Measurements from ENCODE around the gene MTHFD2L. TPM values are rescaled to one million over a fixed set of nuclear protein-coding genes. Genes with fewer than 3 reads are reported as not detected.
A peak's percentile ranks its signal among the peaks of the same experiment; 100 is the strongest.

MTHFD2L gene
- total and polyA plus RNA-seq, 9 of the 15 experiments (the other 6 are each of a cell fraction or from before 2014, with no cell fraction given): 10.0 to 39.0 (median 26.0) TPM

DNA sequence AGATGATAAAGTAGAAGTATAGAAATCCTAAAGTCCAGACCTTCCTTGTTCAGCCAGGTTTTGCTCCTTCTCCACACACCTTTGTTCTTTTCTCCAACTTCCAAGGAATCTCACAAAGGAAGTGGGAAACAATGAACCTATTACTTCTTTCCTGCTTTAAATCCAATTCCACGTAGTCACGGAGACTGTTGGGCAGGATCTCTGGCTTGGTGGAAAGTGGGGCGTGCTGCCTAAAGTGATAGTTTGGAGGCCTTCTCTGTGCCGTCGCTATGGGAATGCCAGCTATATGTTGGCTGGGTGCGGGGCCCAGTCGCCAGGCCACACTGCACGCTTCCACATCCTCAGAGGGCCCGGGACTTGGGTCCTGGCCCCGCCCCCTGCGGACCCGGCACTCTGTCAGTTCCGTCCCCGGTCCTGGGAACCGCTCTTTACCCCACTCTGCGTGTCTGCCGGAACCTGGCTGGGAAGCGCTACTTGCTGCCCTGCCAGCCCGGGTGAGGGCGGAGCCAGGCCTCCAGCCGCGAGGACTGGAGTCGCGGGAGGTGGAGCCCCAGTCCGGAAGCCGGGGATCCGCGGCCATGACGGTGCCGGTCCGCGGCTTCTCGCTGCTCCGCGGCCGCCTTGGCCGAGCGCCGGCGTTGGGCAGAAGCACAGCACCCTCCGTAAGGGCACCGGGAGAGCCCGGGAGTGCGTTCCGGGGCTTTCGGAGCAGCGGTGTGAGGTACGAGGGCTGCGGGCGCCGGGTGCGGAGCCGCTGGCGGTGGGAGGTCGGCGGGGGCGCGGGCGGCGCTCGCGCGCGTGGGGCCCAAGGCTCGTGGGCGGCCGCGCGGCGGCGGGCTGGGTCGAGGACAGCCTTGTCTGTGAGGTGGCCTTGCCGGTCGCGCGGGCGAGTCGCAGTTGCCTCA, at the start of gene MTHFD2L (continued):
- TF ChIP-seq YBX1 (IDR thresholded peaks at IDR 0.05) (no peak), KDM1A (IDR thresholded peaks at IDR 0.05) (no peak), TBL1XR1 (IDR thresholded peaks at IDR 0.05; ENCODE audit: low read length in 2 of 2) (peak in 1 of 2 experiments; percentile 61; a peak in 2 of 4 replicates), RB1 (IDR thresholded peaks at IDR 0.05; ENCODE audit: low read depth) (peak; percentile 68; the same call in 1 of the 2 replicates), RHOXF2B (CRISPR knock-in tag; conservative IDR thresholded peaks at IDR 0.05) (no peak), ZNF780A (CRISPR knock-in tag; IDR thresholded peaks at IDR 0.05) (no peak), ZNF75A (CRISPR knock-in tag; IDR thresholded peaks at IDR 0.05) (no peak), ZNF174 (CRISPR knock-in tag; IDR thresholded peaks at IDR 0.05) (no peak), SNRNP70 (optimal IDR thresholded peaks at IDR 0.05; ENCODE audit: low read depth, low read length) (no peak), NFXL1 (CRISPR knock-in tag; IDR thresholded peaks at IDR 0.05) (no peak), PML (IDR thresholded peaks at IDR 0.05; ENCODE audit: low read length) (peak; percentile 44; the same call in 1 of the 2 replicates), RBM25 (IDR thresholded peaks at IDR 0.05; ENCODE audit: low read depth, low read length, severe bottlenecking) (no peak), ZNF239 (CRISPR knock-in tag; IDR thresholded peaks at IDR 0.05) (no peak; the same call in 1 of the 2 replicates), PTTG1 (tag; IDR thresholded peaks at IDR 0.05; ENCODE audit: low read depth) (no peak), TEAD4 (IDR thresholded peaks at IDR 0.05; ENCODE audit: low read length) (0 out of 2 replicates have a peak, but pooled peaks have one; percentile 11), TEAD4 (CRISPR knock-in tag; IDR thresholded peaks at IDR 0.05; ENCODE audit: borderline replicate concordance) (no peak), EWSR1 (IDR thresholded peaks at IDR 0.05; ENCODE audit: borderline replicate concordance, low read depth, partially characterized antibody) (no peak), ZSCAN29 (IDR thresholded peaks at IDR 0.05) (no peak), IFI16 (CRISPR knock-in tag; IDR thresholded peaks at IDR 0.05) (no peak), RCOR1 (IDR thresholded peaks at IDR 0.05; ENCODE audit: borderline replicate concordance in 1 of 2, low read depth in 2 of 2, low read length in 2 of 2) (peak in 1 of 2 experiments; percentile 52; a peak in 1 of 4 replicates), MAZ (CRISPR knock-in tag; conservative IDR thresholded peaks at IDR 0.05 in 1 of 2, IDR thresholded peaks at IDR 0.05 in 1 of 2) (peak; percentile 67 to 90; a peak in 3 of 4 replicates), ZNF445 (CRISPR knock-in tag; IDR thresholded peaks at IDR 0.05; ENCODE audit: low read depth) (no peak)
- TF ChIP-seq, protein P1, sequence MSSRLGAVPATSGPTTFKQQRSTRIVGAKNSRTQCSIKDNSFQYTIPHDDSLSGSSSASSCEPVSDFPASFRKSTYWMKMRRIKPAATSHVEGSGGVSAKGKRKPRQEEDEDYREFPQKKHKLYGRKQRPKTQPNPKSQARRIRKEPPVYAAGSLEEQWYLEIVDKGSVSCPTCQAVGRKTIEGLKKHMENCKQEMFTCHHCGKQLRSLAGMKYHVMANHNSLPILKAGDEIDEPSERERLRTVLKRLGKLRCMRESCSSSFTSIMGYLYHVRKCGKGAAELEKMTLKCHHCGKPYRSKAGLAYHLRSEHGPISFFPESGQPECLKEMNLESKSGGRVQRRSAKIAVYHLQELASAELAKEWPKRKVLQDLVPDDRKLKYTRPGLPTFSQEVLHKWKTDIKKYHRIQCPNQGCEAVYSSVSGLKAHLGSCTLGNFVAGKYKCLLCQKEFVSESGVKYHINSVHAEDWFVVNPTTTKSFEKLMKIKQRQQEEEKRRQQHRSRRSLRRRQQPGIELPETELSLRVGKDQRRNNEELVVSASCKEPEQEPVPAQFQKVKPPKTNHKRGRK (tag; IDR thresholded peaks at IDR 0.05): no peak
- TF ChIP-seq, protein P2, sequence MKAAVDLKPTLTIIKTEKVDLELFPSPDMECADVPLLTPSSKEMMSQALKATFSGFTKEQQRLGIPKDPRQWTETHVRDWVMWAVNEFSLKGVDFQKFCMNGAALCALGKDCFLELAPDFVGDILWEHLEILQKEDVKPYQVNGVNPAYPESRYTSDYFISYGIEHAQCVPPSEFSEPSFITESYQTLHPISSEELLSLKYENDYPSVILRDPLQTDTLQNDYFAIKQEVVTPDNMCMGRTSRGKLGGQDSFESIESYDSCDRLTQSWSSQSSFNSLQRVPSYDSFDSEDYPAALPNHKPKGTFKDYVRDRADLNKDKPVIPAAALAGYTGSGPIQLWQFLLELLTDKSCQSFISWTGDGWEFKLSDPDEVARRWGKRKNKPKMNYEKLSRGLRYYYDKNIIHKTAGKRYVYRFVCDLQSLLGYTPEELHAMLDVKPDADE (conservative IDR thresholded peaks at IDR 0.05; ENCODE audit: control insufficient read depth, low read depth, low read length): no peak
- TF ChIP-seq, protein P3, sequence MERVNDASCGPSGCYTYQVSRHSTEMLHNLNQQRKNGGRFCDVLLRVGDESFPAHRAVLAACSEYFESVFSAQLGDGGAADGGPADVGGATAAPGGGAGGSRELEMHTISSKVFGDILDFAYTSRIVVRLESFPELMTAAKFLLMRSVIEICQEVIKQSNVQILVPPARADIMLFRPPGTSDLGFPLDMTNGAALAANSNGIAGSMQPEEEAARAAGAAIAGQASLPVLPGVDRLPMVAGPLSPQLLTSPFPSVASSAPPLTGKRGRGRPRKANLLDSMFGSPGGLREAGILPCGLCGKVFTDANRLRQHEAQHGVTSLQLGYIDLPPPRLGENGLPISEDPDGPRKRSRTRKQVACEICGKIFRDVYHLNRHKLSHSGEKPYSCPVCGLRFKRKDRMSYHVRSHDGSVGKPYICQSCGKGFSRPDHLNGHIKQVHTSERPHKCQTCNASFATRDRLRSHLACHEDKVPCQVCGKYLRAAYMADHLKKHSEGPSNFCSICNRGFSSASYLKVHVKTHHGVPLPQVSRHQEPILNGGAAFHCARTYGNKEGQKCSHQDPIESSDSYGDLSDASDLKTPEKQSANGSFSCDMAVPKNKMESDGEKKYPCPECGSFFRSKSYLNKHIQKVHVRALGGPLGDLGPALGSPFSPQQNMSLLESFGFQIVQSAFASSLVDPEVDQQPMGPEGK (CRISPR knock-in tag; IDR thresholded peaks at IDR 0.05; ENCODE audit: borderline replicate concordance): no peak

Data from K562 (cell line).